GM19467 (cell line): Measurements from ENCODE around the gene FBXO30.
A peak's percentile ranks its signal among the peaks of the same experiment; 100 is the strongest.

Experiments used
- ATAC-seq: cut with Tn5 transposase; IDR thresholded peaks from one replicate; pipeline ENCODE4 v1.9.1; 2021; ENCODE audit warnings: mild to moderate bottlenecking, moderate library complexity; ENCODE audit not compliant: unreplicated experiment

Gene FBXO30, protein sequence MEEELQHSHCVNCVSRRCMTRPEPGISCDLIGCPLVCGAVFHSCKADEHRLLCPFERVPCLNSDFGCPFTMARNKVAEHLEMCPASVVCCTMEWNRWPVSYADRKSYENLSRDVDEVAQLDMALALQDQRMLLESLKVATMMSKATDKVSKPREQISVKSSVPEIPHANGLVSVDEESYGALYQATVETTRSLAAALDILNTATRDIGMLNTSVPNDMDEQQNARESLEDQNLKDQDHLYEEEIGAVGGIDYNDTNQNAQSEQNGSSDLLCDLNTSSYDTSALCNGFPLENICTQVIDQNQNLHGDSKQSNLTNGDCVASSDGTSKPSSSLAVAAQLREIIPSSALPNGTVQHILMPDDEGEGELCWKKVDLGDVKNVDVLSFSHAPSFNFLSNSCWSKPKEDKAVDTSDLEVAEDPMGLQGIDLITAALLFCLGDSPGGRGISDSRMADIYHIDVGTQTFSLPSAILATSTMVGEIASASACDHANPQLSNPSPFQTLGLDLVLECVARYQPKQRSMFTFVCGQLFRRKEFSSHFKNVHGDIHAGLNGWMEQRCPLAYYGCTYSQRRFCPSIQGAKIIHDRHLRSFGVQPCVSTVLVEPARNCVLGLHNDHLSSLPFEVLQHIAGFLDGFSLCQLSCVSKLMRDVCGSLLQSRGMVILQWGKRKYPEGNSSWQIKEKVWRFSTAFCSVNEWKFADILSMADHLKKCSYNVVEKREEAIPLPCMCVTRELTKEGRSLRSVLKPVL

GRCh38 chr6:145814501-145815308 lies at the start of gene FBXO30:
Gene FBXO30 (minus strand): TSS chr6:145814795. CDS start chr6:145806405, 8,390 bp downstream.
- peak; percentile 81 for ATAC-seq

DNA sequence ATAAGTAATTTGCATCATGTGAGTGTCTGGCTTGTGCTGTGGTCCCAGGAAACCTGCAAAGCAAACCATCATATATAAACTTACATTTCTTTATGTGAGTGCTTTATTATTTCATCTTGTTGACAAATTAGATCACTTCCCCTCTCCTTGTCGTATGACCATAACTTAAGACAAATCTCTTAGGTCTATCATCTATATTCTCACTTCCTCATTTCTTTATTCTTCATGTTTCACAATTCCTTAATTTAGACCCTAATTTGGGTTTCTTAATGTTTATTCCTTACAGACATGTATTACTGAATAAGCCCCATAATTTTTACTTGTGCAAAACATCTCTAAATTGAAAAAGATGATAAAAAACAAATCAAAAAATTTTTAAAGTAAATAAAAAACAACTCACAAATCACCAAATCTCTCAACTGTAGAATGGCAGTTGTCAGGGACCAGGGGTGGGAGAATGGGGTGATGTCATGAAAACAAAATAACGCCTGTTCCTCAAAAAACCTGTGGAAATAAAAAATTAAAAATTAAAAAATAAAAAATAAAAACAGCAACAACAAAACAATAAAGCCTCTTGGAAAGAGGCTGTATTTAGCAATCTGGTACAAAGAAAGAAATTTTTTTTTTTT lies 49.5 kb upstream of the FBXO30 start:
- peak; percentile 29 for ATAC-seq

GRCh38 chr6:145863366-145863765 lies 48.8 kb upstream of the FBXO30 start:
- ATAC-seq, result no peak

GRCh38 chr6:145860562-145860961 lies 46.0 kb upstream of the FBXO30 start:
- ATAC-seq, result no peak

GRCh38 chr6:145850671-145851070 lies 36.1 kb upstream of the FBXO30 start:
- no peak for ATAC-seq

GRCh38 chr6:145848541-145848940 lies 33.9 kb upstream of the FBXO30 start:
- ATAC-seq, result no peak

GRCh38 chr6:145845557-145845956 lies 31.0 kb upstream of the FBXO30 start:
- ATAC-seq, result no peak

GRCh38 chr6:145844933-145845540 lies 30.4 kb upstream of the FBXO30 start:
- ATAC-seq, result no peak

GRCh38 chr6:145842693-145843546 lies 28.3 kb upstream of the FBXO30 start:
- ATAC-seq, result no peak

DNA sequence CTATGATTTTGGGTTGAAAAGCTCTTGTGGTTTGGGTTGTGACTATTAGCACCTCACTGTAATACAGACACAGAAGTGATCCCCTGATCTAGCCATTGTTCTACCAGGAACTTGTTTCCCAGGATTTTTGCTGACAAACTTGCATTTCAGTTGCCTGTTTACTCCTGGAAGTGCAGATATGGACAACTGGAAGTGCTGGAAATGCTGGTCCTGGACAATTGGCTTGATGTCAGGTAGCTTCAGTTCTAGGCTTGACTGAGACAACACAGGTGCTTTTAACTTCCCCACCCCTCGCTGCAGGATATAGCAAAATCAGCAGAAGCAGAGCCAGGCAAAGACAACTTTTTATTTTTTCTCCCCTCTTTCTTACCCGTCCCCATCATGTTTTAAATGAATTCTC lies 27.1 kb upstream of the FBXO30 start:
- ATAC-seq, result no peak

DNA sequence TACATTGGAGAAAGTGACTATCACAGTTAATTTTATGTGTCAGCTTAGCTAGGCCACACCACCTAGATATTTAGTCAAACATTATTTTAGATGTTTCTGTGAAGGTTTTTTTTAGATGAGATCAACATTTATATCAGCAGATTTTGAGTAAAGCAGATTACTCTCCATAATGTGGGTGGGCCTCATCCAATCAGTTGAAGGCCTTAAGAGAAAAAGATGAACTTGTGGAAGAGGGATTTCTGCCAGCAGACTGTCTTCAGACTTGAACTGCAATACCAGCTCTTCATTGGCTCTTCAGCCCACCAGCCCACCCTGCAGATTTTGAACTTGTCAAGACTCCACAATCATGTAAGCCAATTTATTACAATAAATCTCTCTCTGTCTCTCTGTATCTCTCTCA lies 25.1 kb upstream of the FBXO30 start:
- no peak for ATAC-seq

DNA sequence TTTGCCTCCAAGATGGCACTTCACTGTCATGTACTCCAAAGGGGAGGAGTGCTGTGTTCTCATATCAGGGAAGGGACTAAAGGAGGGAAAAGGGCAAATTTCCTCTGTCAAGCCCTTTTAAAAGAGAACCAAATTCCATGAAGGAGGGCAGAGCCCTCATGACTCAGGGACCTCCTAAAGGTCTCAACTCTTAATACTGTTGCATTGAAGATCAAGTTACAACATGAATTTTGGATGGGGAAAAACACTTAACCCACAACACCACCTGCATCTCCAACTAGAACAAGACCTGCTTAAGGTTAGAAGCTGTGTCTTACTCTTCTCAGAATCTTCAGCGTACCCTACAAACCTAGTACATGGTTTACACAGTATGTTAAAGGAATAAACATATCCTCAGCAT lies 23.7 kb upstream of the FBXO30 start:
- no peak for ATAC-seq

- ATAC-seq, result no peak
Measured at GRCh38 chr6:145836772-145837171, 22.2 kb upstream of the FBXO30 start.

DNA sequence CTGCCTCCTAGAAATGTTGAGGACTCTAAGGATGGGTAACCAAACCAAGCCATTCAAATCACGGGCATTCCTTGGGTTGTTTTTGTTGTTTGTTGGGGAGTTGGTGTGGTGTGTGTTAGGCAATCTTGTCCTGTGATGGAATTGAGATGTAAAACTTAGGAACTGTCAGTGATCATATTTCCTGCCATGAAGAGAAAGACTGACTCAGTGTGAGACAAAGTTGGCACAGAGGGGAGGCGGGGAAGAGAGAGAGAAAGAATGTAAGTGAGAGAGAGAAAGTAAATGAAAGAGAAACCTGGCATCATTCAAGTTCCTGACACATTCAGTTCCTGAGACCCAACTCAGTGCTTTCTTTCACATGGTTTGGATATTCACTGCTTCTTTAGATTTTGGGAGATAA lies 21.6 kb upstream of the FBXO30 start:
- ATAC-seq, result no peak

GRCh38 chr6:145830612-145831011 lies 16.0 kb upstream of the FBXO30 start:
- no peak for ATAC-seq

GRCh38 chr6:145829950-145830349 lies 15.4 kb upstream of the FBXO30 start:
- no peak for ATAC-seq

DNA sequence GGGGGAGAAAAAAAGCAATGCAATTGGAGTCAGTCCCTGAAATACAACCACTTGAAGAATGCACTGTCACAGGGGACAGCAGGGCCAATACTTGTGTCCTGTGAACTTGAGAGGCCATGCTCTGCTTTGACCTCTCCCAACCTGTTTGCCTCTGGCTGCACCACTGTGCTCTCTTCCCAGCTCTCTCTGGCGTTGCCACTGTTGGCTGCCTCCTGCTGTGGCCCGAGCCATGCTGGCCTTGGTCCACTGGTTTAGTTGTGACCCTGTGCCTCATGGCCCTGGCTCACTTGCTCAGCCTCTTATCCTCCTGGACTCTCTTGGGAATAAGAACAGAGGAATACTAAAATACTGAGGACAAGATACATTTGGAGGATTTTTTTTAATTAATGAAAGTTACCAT lies 14.5 kb upstream of the FBXO30 start:
- ATAC-seq, result no peak

DNA sequence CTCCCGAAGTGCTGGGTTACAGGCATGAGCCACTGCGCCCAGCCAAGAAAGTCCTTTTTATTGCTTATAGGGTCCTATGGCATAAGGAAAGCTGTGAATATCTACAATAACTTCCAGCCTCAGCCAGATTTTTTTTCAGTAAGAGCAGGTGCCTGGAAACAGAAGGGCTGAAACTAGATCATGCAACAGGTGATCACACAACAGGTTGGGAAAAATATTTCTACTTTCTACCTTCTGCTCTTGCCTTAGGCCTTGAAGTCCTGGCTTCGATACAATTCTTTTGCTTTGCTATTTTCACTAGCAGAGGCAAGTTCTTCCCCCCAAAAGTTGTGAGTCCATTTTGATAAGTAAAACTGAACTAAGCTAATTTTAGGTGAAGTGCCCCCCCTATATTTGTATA lies 9.7 kb upstream of the FBXO30 start:
- no peak for ATAC-seq

DNA sequence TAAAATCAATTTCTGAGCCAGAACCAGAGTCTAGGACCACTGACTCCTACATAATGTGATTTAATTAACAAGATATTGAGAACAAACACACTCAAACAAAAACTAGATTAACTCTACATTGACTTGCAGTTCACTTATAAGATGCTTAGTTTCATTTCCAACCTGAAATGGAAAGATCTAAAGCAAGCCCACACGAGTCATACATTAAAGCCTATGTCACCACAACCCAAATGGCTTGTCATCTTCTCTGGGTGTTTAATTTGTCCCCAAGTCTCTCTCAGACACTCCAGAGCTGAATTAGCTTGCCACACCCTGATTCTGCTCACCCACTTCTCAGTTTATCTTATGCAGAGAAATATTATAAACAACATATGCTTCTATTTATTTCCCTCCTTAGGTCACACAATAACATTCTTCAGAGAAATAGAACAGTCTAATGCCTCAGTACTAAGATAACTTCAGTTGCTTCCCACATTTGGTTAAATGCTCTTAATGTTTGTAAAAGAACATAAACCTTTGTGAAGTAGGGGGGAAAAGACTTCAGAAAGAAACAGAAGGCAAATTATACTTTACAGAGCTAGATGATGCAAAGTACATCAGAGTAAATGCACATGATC lies 8.8 kb upstream of the FBXO30 start:
- no peak for ATAC-seq
